HG02571 (cell line): ENCODE results near the gene NR1H4.
"Not testable (repeated sequence)": the region's sequence is repeated elsewhere in the genome, so short reads cannot be mapped to it uniquely, and the experiment has no call there.

ENCODE experiments used
- ATAC-seq: cut with Tn5 transposase; IDR thresholded peaks from one replicate; pipeline ENCODE4 v1.9.1; 2021; ENCODE audit warnings: mild to moderate bottlenecking, moderate library complexity; ENCODE audit not compliant: unreplicated experiment

The NR1H4 gene

DNA sequence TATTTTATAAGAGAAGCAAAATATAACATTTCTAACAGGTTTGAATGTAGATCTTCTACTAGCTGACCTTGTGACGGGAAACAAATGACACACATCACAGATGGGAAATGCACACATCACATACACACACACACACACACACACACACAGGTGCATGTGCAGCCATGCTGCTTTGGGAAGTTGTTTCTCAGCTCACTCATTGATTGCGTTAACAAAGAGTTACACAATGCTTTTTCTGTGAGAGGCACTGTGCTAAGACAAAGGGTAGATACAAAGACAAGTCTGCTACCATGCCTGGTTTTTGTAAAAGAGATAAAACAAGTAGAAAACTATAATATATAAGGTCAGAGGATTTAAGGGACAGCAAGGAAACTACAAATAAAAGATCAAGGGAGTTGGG lies 1.3 kb upstream of the NR1H4 start:
- ATAC-seq = no peak

DNA sequence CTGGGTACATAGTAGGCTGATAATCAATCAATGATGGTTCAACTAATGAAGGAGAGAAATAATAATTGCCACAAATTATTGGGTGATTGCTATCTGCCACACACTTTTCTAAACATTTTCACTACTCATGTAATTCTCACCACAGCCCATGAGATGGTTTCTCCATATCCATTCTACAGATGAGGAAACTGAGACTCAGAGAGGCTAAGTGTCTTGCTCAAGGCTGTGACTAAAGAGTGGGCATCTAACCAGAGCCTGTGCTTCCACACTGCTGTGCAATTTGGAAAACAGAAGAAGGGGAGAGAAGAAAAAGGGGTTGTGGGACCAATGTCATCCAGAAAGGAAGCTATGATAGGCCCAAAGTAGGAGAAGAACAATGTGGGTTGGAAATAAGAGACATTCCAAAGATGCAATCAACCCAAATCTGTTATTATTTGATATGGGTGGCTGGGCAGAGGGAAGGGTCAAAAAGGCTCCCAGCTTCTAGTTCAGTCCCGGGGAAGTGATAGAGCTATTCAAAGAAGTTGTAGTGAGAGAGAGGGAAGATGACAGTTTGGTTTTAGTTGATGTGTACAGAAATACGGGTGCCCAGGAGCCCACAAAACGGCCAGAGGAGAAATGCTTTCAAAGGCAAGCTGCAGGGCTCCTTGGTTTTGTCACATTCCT lies 483 bp upstream of the NR1H4 start:
- ATAC-seq = no peak

DNA sequence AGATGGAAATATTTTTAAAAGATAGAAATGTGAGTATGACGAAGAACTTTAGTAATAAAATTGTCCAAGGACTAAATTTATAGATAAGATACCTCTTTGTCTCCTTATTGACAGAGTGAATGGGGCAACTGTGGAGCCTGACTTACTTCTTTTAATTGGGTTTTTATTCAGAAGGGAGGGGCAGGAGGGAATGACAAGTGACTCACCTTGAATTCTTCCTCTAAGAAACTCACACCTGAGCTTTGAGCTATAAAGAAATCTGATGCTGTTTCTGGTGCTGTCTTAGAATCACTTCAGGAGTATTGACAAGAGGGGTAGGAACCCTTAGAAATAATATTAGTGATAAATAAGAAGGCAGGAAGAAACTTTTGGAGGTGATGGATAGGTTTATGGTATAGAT lies 951 bp downstream of the NR1H4 start:
- no peak for ATAC-seq

DNA sequence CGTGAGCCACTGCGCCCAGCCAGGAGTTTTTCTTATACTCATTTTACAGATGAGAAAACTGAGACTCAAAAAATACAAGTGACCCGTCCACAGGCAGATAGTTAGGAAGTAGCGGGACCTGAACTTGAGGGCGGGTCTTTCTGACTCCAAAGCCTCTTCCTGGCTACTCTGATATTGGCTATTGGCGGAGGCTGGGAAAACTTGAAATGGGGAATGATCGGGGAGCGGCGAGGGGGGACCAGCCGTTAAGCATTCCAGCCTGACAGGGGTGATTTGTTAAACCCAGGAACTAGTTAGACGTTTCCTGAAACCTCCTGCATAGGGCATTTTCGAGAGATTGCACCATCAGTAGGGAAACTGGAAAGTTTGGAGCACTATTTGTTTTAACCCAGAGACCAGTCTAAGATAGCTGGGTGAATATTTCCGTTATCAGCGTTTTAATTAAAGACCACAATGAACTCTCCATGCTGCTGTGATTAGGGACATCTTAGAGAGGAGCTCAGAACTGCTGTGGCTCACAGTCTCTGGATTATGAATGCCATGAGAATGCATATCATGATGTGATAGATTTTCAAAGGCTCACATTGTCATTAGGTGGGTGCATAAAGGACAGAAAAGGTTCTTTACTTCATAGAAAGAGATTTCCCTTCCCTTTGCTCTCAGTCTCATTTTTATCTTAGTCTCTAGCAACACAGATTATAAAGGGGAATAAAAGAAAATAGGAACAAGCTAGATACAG lies 2.5 kb downstream of the NR1H4 start:
- ATAC-seq = no peak

DNA sequence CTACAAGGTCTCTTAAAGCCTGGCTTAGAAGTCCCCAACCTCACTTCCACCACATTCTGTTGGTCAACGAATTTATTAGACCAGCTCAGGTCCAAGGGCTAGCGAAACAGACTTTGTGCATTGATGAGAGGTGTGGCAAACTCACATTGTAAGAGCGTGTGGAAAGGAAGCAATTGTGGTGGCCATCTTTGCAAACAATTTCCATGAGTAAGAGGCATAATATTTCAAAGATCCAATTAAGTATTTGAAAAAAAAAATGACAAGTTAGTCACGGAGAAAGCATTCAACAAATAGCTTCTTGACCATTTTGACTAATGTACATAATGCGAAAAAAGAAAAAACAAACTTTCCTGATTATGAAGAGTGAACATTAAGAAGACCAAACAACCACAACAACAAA lies 7.4 kb downstream of the NR1H4 start:
- no peak for ATAC-seq

DNA sequence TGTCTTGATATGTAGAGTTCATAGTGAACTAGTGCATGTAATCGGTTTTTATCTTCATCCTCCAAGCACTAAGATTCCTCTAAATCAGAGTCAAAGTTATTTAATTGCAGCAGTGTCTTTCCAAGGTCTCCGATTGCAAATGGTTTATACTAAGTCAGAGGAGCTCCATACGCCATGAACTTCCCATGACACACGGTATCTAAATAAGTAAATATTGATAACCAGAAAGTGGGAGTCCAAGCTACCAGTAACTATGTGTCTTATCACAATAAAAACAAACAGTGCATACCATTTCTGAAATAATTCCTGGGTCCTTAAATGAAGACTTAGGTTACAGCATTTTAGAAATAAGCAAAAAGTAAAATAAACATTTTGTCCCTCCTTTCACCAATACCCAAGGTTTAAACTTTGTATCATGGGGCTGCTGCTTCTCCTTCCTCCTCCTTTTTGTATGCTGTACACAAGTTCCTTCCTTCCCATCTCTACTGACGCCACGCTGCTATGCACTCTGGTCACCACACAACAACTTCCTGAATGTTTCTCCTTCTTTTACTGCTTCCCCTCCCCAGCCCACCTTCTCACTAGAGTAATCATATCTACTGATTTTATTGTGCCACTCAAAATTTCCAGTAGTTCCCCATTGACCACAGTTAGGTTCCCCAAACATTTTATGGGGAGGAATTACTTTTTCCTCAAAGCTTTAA lies 10.7 kb downstream of the NR1H4 start:
- ATAC-seq = no peak

DNA sequence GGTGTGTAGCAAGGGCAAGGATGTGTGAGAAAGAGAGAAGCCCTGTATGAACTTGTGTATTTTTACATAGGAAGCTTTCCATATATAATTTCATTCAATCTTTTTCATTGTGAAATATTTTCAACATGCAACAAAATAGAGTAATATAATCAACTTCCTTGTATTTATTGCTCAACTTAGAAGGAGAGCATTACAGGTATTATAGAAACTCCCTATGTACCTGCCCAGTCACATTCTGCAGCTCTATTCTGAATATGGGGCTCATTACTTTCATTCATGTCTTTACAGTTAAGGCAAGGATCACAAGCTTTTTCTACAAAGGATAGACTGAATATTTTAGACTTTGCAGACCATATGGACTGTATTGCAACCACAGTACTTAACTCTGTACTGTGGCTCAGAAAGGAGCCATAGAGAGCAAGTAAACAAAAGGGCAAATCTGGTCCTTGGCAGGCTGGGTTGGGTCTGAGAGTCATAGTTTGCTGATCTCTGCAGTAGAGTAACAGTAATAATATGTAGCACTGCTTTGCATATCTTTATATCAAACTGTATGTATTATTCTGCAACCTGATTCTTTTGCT lies 11.3 kb downstream of the NR1H4 start:
- ATAC-seq = no peak

DNA sequence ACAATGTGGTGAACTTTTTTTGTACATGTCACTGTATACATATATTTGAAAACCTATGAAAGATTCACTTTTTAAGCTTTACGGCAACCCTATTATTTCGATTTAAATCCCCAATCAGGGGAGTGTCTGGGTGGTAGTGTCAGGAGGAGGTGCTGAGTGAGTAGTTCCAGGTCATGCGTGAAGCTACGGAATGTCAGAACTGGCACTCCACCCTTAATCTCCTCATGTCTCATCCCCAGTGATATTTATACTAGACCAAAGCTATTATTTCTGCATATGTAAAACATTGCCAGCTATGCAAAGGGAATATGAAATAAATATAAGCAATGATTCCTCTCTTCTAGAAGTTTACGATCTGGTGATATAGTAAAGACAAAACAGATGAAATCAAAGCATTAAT lies 12.3 kb downstream of the NR1H4 start:
- ATAC-seq = no peak

DNA sequence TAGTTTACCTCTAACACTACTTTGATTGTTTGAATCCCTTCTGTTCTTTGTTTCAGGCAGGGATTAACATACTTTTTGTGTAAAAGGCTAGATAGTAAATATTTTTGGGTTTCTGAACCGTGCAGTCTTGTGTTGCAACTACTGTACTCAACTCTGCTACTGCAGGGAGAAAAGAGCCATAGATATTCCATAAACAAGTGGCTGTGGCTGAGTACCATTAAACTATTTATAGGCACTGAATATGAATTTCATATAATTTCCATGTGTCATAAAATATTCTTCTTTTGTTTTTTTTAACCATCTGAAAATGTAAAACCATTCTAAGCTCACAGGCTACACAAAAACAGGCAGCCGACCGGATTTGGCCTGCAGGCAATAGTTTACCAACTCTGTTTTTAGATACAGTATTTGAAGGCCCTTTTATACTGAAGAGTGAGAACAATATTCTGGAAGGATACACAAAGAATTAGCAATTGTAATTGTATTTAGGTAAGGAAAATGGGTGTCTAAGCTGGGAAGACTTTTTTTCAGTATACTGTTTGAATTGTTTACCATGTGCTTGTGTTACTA lies 15.7 kb downstream of the NR1H4 start:
- ATAC-seq = no peak

DNA sequence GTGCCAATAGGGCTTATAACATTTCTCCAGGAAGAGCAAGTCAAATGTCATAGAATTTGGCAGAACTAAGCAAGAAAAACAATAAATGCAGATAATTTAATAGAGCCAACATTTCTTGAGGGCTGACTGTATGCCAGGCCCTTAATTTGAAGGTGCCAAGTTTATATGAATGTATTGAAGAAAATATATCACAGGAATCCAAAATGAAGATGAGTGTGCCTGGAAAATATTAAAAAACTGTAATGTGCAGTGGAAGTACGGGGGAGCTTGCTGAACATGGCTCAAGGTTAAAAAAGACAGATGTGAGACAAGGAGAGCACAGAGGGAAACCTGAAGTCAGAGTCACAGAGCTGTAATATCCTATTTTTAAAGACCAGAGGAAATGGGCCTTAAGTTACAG lies 16.4 kb downstream of the NR1H4 start:
- no peak for ATAC-seq

DNA sequence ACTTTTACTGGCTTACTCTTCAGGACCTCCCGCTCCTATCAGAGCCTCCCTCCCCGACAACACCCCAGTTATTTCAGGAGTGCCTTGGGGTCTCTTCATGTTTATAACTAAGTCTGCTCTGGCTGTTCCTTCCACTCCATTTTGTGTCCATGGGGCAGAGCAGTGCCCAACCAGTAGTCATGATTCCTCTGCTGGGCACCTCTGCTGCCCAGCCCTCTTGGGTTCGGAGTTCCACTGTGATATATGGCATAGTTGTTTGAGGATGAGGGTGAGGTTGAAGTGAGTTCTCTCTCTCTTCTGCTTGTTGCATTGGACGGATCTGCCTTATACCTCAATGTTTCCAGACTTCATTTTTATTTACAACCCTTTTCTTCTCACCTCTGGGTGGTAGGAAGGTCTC lies 17.4 kb downstream of the NR1H4 start:
- ATAC-seq = no peak

DNA sequence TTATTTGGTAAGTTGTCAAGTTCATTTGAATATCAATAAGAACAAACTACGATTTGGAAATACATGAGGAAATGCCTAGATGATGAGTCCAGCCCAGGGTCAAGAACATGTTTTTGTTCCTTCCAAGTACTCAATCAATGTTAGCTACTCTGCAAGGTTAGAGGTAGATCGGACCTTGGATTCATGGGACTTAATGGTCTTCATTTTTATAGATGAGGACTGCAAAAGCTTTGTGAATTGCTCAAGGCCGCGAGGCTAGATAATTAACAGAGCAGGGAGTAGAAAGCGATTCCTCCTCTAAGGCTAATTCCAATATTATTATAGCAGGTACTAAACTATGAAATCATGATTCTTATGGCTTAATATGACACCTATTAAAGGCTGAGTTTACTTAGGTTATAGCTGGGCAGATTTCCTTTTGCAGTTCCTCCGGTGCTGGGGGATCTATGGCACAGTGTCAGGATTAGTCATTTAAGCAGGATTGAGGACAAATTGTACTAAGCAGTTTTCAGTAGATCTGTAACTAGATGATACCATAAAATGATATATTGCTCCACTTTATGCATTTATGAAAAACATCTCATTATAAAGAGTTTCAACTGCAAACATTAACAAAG lies 19.8 kb downstream of the NR1H4 start:
- no peak for ATAC-seq

DNA sequence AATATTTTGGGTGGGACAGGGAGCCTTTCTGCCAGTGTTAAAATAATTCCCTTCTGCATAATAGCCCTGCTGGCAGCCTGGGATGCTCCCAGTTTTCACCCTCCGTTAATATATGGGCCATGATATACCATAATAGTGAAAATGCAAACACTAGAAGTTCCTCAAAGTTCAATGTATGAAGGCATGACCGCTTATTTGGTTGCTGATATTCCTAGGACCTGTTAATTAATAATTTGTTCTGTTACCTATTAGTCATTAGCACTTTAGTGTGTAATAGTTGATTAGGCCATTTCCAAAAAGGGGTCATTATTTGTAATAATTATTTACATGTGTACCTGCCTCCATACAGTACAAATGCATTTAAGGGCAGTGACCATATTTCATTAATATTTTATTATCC lies 20.4 kb downstream of the NR1H4 start:
- ATAC-seq = no peak

DNA sequence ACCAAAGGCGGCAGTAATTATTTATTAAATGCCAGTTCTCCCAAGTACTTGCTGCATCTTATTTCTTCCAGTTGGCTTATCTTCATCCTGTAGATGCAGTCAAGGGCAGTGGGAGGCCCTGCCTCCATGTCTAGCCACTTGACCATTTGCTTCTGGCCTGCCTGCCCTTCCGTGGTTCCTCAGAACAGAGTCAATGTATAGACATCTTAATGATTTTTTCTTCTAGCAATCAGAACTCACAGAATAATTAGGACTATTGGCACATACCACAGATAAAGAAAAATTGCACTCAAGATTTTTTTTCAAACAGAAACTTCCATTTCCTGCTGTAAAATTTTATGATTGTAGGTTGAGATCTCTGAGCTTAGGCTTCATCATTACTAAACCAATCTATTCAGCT lies 20.9 kb downstream of the NR1H4 start:
- ATAC-seq = no peak

DNA sequence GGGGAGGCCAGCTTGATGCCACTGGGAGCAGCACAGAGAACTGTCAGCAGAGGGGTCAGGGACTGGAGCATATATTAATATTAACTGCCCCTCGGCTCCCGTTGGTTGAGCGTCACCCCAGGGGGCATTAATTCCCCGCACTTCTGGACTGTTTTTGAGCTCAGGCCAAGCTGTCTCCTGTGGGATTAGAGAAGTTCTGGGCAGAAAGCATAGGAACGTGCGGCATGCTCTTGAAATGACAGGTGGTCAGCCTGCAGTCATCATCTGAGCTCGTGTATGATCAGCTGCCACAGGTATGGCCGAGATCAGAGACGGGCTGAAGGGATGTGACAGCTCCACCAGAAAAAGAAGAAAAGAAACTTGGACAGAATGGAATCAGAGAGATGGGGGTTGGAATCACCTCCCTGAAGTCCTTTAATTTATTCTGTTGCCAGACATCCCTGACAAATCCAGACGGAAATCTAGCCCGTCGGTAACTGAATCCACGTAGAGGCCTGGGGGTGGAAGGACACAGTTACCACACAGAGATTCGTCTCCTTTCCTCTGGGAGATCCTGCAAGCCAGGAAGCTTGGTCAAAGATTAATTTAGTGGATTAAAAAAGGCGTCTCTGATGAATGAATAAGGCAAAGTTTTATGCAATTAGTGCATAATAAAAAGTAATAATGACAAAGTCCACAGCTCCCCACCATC lies 23.6 kb downstream of the NR1H4 start:
- ATAC-seq = no peak

DNA sequence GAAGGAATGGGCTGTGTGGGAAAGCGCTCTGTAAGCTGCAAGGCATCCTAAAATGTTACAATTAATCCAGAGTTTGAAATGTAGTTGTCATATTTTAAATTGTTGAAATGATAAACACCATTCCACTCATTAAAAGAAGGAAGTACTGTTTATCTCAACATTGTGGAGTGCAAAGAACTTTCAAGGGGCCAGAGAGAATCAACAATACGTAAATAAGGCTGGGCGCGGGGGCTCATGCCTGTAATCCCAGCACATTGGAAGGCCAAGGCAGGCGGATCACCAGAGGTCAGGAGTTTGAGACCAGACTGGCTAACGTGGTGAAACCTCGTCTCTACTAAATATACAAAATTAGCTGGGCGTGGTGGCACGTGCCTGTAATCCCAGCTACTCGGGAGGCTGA lies 24.5 kb downstream of the NR1H4 start:
- no peak for ATAC-seq

DNA sequence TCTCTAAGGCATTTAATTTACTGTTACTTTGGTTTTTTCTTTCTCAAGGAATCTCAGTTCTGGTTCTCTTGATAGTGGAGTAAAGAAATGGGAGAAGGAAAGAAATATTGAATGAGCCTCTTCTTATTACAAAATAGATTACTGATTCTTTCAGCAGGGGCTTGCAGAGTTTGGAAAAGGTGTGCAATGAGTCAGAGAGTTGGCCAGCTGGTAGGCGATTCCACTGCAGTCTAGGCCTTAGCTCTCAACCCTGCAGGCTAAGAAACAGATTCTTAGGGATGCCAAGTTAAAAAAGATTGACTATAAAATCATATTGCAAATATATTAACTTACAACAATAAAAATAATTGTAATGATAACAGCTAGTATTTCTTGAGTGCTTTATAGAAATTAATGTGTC lies 25.8 kb downstream of the NR1H4 start:
- no peak for ATAC-seq

DNA sequence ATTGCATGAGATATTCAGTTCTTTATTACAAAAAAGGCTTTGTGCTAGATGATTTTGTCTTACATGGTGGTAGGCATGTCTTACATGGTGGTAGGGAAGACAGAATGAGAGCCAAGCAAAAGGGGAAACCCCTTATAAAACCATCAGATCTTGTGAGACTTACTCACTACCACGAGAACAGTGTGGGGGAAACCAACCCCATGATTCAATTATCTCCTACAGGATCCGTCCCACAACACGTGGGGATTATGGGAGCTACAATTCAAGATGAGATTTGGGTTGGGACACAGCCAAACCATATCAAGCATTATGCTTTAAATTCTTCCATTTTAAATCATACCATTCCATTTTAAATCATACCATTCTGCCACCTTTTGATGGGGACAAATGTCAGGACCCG lies 29.1 kb downstream of the NR1H4 start:
- not testable (repeated sequence) for ATAC-seq

DNA sequence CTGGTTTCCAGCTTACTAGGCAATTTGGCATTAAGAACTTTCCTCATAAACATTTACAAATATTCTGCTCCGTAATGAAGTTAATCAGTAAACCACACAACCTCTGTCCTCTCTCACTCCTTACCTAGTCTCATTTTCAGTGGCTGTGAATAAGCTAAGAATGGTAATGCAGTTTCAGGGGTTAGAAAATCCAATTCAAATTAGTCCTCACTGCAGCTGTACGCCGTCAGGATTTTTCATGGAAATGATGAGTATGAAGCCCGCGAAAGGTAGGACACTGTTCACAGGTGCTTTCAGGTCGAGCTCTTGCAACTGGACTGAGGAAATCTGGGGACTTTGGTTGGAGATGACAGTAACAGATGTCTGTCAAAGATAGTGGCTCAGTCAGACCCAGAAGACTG lies 29.6 kb downstream of the NR1H4 start:
- no peak for ATAC-seq

DNA sequence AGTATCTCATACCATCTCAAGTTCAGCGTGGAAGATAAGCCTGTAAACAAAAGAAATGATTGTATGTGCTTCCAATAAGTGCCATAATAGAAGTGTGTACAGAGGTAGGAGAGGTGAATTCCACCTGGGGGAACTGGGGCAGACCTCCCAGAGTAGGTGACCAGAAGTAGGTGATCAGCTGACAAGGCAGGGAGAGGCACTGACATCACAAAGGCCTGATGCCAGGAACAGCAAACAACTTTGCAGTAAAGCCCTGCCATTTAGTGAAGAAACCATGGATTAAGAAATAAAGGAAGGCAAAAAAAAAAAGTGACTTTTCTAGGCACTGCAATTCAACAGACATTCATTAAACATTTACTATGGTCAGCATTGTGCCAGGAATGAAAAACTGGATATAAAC lies 31.1 kb downstream of the NR1H4 start:
- ATAC-seq = no peak

DNA sequence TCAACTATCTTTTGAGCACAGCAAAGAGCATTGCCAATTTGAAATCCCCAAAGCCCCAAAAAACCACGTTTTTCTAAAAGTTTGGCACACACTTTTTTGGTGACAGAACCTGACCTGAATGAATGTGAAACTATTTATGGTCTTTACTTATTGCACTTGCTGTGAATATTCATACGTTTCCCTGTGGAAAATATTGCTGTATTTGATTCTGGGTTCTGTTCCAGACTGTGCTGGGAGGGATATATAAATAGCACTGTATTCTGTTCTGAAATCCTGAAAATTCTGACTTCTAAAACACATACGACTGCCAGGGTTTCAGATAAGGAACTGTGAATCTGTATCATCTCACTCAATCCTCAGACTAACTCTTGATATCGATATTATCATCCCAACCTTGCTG lies 35.1 kb downstream of the NR1H4 start:
- ATAC-seq = no peak
